CD4-positive, alpha-beta T cell (primary cell): ENCODE data around the gene PIK3IP1. TPM values are rescaled to one million over a fixed set of nuclear protein-coding genes. Genes with fewer than 3 reads are reported as not detected.

Experiments
- ATAC-seq: fragments of 200-7000 bp; cut with Tn5 transposase; one replicate; pipeline ENCODE4 v1.10.0; 2022; ENCODE audit warnings: mild to moderate bottlenecking; ENCODE audit not compliant: poor library complexity
- CTCF ChIA-PET: fragments of 350-600 bp; sonication (Branson Sonifier 250); formaldehyde crosslinking; loops from one replicate; lab custom pipeline; 2021; ENCODE audit warnings: antibody characterized with exemption, inconsistent platforms; lab: Charles Lee
- POLR2A ChIA-PET: fragments of 350-600 bp; sonication (Branson Sonifier 250); formaldehyde crosslinking; loops from one replicate; lab custom pipeline; 2021; ENCODE audit warnings: antibody characterized with exemption, inconsistent platforms; lab: Charles Lee
- DNase-seq, 14 experiments: peaks; one replicate each; pipeline ENCODE4 v3.0.0-alpha.2; 2013 to 2020; ENCODE audit warnings: mixed read lengths in 2 of 14
- H3K27ac ChIP-seq, 2 donors: one replicate each; pipeline versions ENCODE4 v1.5.1 to v1.7.0; 2013; ENCODE audit warnings: low read length in 2 of 2, low read depth in 1 of 2, mild to moderate bottlenecking in 1 of 2
- H3K27me3 ChIP-seq, 2 experiments: 1 replicate in 1 of 2; 2 replicates in 1 of 2; pipeline versions ENCODE4 v1.6.1 to v1.7.0; 2013; ENCODE audit warnings: low read length in 2 of 2, control low read depth in 1 of 2, mild to moderate bottlenecking in 1 of 2, moderate library complexity in 1 of 2; ENCODE audit not compliant: insufficient read depth in 2 of 2, control insufficient read depth in 1 of 2
- H3K36me3 ChIP-seq: one replicate; pipeline ENCODE4 v1.6.1; 2013; ENCODE audit warnings: low read length, control low read depth; ENCODE audit not compliant: insufficient read depth
- H3K4me1 ChIP-seq: one replicate; pipeline ENCODE4 v1.6.1; 2013; ENCODE audit warnings: low read length, control low read depth; ENCODE audit not compliant: insufficient read depth
- H3K4me3 ChIP-seq: one replicate; pipeline ENCODE4 v1.5.1; 2013; ENCODE audit warnings: mild to moderate bottlenecking, low read length, moderate library complexity
- H3K9me3 ChIP-seq, 2 experiments: 1 replicate in 1 of 2; 2 replicates in 1 of 2; pipeline versions ENCODE4 v1.6.1 to v1.7.0; 2013; ENCODE audit warnings: low read length in 2 of 2, mild to moderate bottlenecking in 2 of 2, control low read depth in 1 of 2, moderate library complexity in 1 of 2; ENCODE audit not compliant: control insufficient read depth in 1 of 2, insufficient read depth in 1 of 2
- H3K27ac Mint-ChIP-seq: one replicate; pipeline ENCODE4 v1.8.0; 2020; ENCODE audit warnings: mixed read lengths
- H3K27me3 Mint-ChIP-seq: one replicate; pipeline ENCODE4 v1.8.0; 2021; ENCODE audit warnings: mixed read lengths
- H3K36me3 Mint-ChIP-seq: one replicate; pipeline ENCODE4 v1.8.0; 2021; ENCODE audit warnings: low read depth, mixed read lengths
- H3K4me1 Mint-ChIP-seq: one replicate; pipeline ENCODE4 v1.8.0; 2021; ENCODE audit warnings: low read depth, mixed read lengths
- H3K4me3 Mint-ChIP-seq: one replicate; pipeline ENCODE4 v1.8.0; 2020; ENCODE audit warnings: mild to moderate bottlenecking, mixed read lengths
- H3K9me3 Mint-ChIP-seq: one replicate; pipeline ENCODE4 v1.8.0; 2020; ENCODE audit warnings: mixed read lengths
- CTCF ChIP-seq: fragments of 200-600 bp; IDR thresholded peaks from one replicate; pipeline ENCODE4 v1.8.0; 2022; ENCODE audit warnings: antibody characterized with exemption, mild to moderate bottlenecking
- intact Hi-C, 2 experiments: fragments of 100-400 bp; cut with DNase I in 1 of 2; cut with micrococcal nuclease in 1 of 2; formaldehyde crosslinking; loops; one replicate each; pipeline versions ENCODE4 v1.15.1 to v1.9.0; 2023 to 2025; cut with DNase I, micrococcal nuclease
- total RNA-seq, 174 experiments: library from RNA in 2 of 174; stranded (reverse) in 2 of 174; gene quantifications; one replicate each; pipeline ENCODE4 v1.2.3 and lab custom pipeline; 2021 to 2026

PIK3IP1 gene
- total RNA-seq, 2 experiments from 2014 or later: 1,063 to 1,072 TPM

GRCh38 chr22:31328544-31328960, 36.3 kb upstream of the PIK3IP1 start:
- no peaks in the 10 kb centered on the region for H3K4me1 ChIP-seq
- no peak for ATAC-seq
- H3K27me3 ChIP-seq: no peaks in the 10 kb centered on the region
- TF ChIP-seq CTCF: no peak
- H3K27ac ChIP-seq: no peak overlapping the region
- ChIA-PET CTCF (no interaction called here), POLR2A (no interaction called here)
- no peak overlapping the region for H3K27ac Mint-ChIP-seq
- no peak overlapping the region for H3K4me3 Mint-ChIP-seq
- H3K4me1 Mint-ChIP-seq: peaks cover 30% of the 10 kb centered on the region
- H3K9me3 ChIP-seq: no peaks in the 10 kb centered on the region
- no peak overlapping the region for H3K4me3 ChIP-seq
- H3K27me3 Mint-ChIP-seq: no peaks in the 10 kb centered on the region
- DNase-seq: no peak
- H3K36me3 Mint-ChIP-seq: peaks cover 88% of the 10 kb centered on the region
- peaks cover 91% of the 10 kb centered on the region for H3K36me3 ChIP-seq
- H3K9me3 Mint-ChIP-seq: no peaks in the 10 kb centered on the region
- intact Hi-C loops: no loop called here

DNA sequence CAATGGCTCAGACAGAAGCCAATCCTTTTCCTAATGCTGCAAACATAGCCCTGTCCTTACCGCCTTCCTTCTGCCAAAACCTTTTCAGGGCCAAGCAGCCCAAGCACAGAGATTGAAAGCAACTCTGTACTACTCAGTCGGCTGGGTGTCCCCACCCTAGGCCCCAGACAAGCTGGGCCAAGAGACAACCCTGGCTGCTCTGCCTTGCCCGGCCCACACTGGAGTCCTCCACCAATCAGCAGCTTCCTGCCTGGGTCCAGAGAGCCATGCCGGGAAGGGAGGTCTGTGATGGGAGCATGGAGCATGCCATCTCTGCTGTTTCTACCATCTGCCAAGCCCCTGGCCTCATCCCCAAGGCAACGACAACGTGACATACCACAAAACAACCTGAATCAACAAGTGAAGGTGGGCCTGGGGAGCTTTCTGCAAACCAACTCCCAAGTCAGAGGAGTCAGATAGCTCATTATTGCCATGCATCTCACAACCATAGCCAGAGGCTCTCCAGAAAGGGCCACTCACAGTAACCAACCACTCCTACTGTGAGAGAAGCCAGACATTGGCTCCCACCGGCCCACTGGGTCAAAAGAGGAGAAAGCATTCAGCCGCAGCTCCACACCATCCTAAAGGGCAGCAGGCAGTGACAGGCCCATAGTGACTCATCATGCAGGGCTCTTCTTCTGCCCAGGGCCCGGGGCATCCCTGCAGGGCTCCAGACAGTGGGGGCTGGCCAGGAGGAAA, 35.7 kb upstream of the PIK3IP1 start:
- Histone ChIP-seq H3K27me3 (no peaks in the 10 kb centered on the region), H3K36me3 (peaks cover 87% of the 10 kb centered on the region), H3K4me3 (no peak overlapping the region), H3K27ac (no peak overlapping the region), H3K9me3 (no peaks in the 10 kb centered on the region), H3K4me1 (no peaks in the 10 kb centered on the region)
- TF ChIP-seq CTCF: no peak
- no peak for ATAC-seq
- Mint-ChIP-seq H3K9me3 (no peaks in the 10 kb centered on the region), H3K27me3 (no peaks in the 10 kb centered on the region), H3K36me3 (peaks cover 86% of the 10 kb centered on the region), H3K4me3 (no peak overlapping the region), H3K27ac (no peak overlapping the region), H3K4me1 (peaks cover 25% of the 10 kb centered on the region)
- DNase-seq: no peak
- CTCF ChIA-PET: no interaction called here
- intact Hi-C loops: no loop called here
- POLR2A ChIA-PET: interaction anchor here (0.9 kb wide), 1 partner anchor 39 kb away, joined by 3 read pairs; no protein-coding TSS in a partner anchor

DNA sequence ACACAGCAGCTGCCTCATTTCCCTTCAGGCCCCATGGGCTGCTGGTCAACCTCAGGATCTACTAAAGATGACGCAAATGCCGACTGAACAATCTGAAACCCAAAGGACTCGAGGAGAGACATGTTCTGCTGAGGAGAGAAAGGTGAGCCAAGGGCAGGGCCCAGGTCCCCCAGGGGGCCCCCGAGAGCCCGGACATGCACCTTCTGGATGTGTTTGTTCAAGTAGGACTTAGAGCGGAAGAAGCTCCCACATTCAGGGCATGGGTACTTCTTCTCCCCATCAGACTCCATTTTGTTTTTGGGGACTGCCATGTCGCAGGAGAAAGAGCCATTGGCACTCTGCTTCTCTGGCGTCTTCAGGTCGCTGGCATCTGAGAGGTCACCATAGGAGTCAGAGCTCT, 34.6 kb upstream of the PIK3IP1 start:
- Mint-ChIP-seq H3K36me3 (peaks cover 84% of the 10 kb centered on the region), H3K27me3 (no peaks in the 10 kb centered on the region), H3K4me3 (no peak overlapping the region), H3K4me1 (peaks cover 24% of the 10 kb centered on the region), H3K9me3 (no peaks in the 10 kb centered on the region), H3K27ac (no peak overlapping the region)
- Histone ChIP-seq H3K9me3 (no peaks in the 10 kb centered on the region), H3K4me3 (no peak overlapping the region), H3K27me3 (no peaks in the 10 kb centered on the region), H3K27ac (no peak overlapping the region), H3K36me3 (peaks cover 77% of the 10 kb centered on the region), H3K4me1 (no peaks in the 10 kb centered on the region)
- intact Hi-C loops: no loop called here
- ChIA-PET POLR2A (interaction anchor here (1.7 kb wide), 1 partner anchor 35 kb away, joined by 6 read pairs; the partner anchor contains the start of gene PIK3IP1), CTCF (no interaction called here)
- no peak for DNase-seq
- TF ChIP-seq CTCF: no peak
- no peak for ATAC-seq
